GM12878 (cell line): ENCODE measurements around the gene DOCK1. TPM values are rescaled to one million over a fixed set of nuclear protein-coding genes. Genes with fewer than 3 reads are reported as not detected.

Source experiments
- ATAC-seq: fragments of 200-7000 bp; cut with Tn5 transposase; 3 replicates; pipeline ENCODE4 v1.9.1; 2020; ENCODE audit warnings: mild to moderate bottlenecking, moderate library complexity
- BruUV-seq: library from RNA; stranded (reverse); fragments of 400-500 nt; replicated peaks from 2 replicates; lab custom pipeline; 2021; lab: Mats Ljungman, UMichigan
- CTCF ChIA-PET: fragments of 300-600 bp; sonication (Branson Sonifier 250); formaldehyde crosslinking; extraction: SDS; loops from one replicate; lab custom pipeline; 2021; ENCODE audit warnings: inconsistent platforms; lab: Yijun Ruan, JAX
- POLR2A ChIA-PET: fragments of 350-600 bp; formaldehyde crosslinking; extraction: SDS; loops from one replicate; lab custom pipeline; 2021; ENCODE audit warnings: inconsistent platforms; lab: Charles Lee
- RAD21 ChIA-PET: fragments of 300-600 bp; sonication (Branson Sonifier 250); formaldehyde crosslinking; loops from one replicate; lab custom pipeline; 2023; ENCODE audit warnings: antibody characterized with exemption; ENCODE audit not compliant: unreplicated experiment; lab: Charles Lee
- SMC1A ChIA-PET: fragments of 300-600 bp; sonication (Branson Sonifier 250); formaldehyde crosslinking; loops from one replicate; lab custom pipeline; 2023; ENCODE audit not compliant: unreplicated experiment, uncharacterized antibody; lab: Charles Lee
- DNase-seq: peaks from one replicate; pipeline ENCODE4 v3.0.0-alpha.2; 2011; ENCODE audit warnings: low read depth, low spot score
- FAIRE-seq: peaks from 3 replicates; lab custom pipeline; 2011; peaks lifted over from hg19 to GRCh38; lab: Jason Lieb, UNC
- H2AFZ ChIP-seq: 2 replicates; pipeline ENCODE4 v1.6.0; 2011; ENCODE audit warnings: low read depth, low read length, control low read depth; ENCODE audit not compliant: control insufficient read depth
- H3K27ac ChIP-seq: 2 replicates; pipeline ENCODE4 v1.5.1; 2011; ENCODE audit warnings: control low read depth; ENCODE audit not compliant: control insufficient read depth, insufficient read depth
- H3K27me3 ChIP-seq, 2 experiments: replicated peaks in 1 of 2; 2 replicates each; pipeline versions ENCODE4 v1.6.0 to v1.6.1; 2011; ENCODE audit warnings: low read length in 1 of 2; ENCODE audit not compliant: control insufficient read depth in 2 of 2, insufficient read depth in 2 of 2
- H3K36me3 ChIP-seq, 2 experiments: 2 replicates each; pipeline ENCODE4 v1.5.1; 2011; ENCODE audit warnings: low read length in 1 of 2; ENCODE audit not compliant: control insufficient read depth in 2 of 2, insufficient read depth in 2 of 2
- H3K4me1 ChIP-seq: 2 replicates; pipeline ENCODE4 v1.6.1; 2011; ENCODE audit warnings: mild to moderate bottlenecking, low read length, moderate library complexity, mixed read lengths; ENCODE audit not compliant: control insufficient read depth, insufficient read depth
- H3K4me2 ChIP-seq: 2 replicates; pipeline ENCODE4 v1.6.0; 2011; ENCODE audit warnings: control low read depth; ENCODE audit not compliant: control insufficient read depth, insufficient read depth
- H3K4me3 ChIP-seq: fragments of 200-600 bp; sonication (generic); 2 replicates; pipeline ENCODE4 v1.5.1; 2016
- H3K79me2 ChIP-seq: 2 replicates; pipeline ENCODE4 v1.6.0; 2011; ENCODE audit warnings: low read length; ENCODE audit not compliant: control insufficient read depth, insufficient read depth
- H3K9ac ChIP-seq: 2 replicates; pipeline ENCODE4 v1.8.0; 2011; ENCODE audit warnings: low read length, control low read depth, mixed read lengths; ENCODE audit not compliant: control insufficient read depth, insufficient read depth
- H3K9me3 ChIP-seq: replicated peaks from 3 replicates; pipeline ENCODE4 v1.5.1; 2011; ENCODE audit warnings: mild to moderate bottlenecking, low read length; ENCODE audit not compliant: control insufficient read depth, insufficient read depth
- H4K20me1 ChIP-seq: 2 replicates; pipeline ENCODE4 v1.6.0; 2011; ENCODE audit not compliant: control insufficient read depth, insufficient read depth
- ASH2L ChIP-seq: fragments of 300-600, 200-600 bp; sonication (generic); IDR thresholded peaks from 2 replicates; pipeline ENCODE4 v1.6.1; 2017; ENCODE audit warnings: low read depth, mild to moderate bottlenecking, borderline replicate concordance
- BCLAF1 ChIP-seq: fragments of 450-650 bp; IDR thresholded peaks from 2 replicates; pipeline ENCODE4 v1.6.1; 2017; ENCODE audit warnings: antibody characterized with exemption, mild to moderate bottlenecking, moderate library complexity
- BHLHE40 ChIP-seq, 2 experiments: fragments of 450-650 bp in 1 of 2; IDR thresholded peaks; 2 replicates each; pipeline ENCODE4 v1.6.1; 2011 to 2017; ENCODE audit warnings: low read depth in 2 of 2, borderline replicate concordance in 1 of 2, improper control_type of control experiment in 1 of 2, low read length in 1 of 2, mild to moderate bottlenecking in 1 of 2
- FOXK2 ChIP-seq: fragments of 450-650 bp; IDR thresholded peaks from 2 replicates; pipeline ENCODE4 v1.6.1; 2017; ENCODE audit warnings: mild to moderate bottlenecking, moderate library complexity
- IKZF2 ChIP-seq, 2 experiments: fragments of 450-650 bp; IDR thresholded peaks; 2 replicates each; pipeline ENCODE4 v1.6.1; 2017; ENCODE audit warnings: mild to moderate bottlenecking in 2 of 2, moderate library complexity in 2 of 2
- JUNB ChIP-seq: IDR thresholded peaks from 2 replicates; pipeline ENCODE4 v1.6.1; 2016; ENCODE audit warnings: antibody characterized with exemption, mild to moderate bottlenecking
- NR2F1 ChIP-seq: fragments of 450-650 bp; conservative IDR thresholded peaks from 2 replicates; pipeline ENCODE4 v1.6.1; 2017; ENCODE audit warnings: mild to moderate bottlenecking
- REST ChIP-seq: IDR thresholded peaks from 2 replicates; pipeline ENCODE4 v1.6.1; 2012; ENCODE audit warnings: mild to moderate bottlenecking, low read depth, low read length
- SIX5 ChIP-seq: IDR thresholded peaks from 2 replicates; pipeline ENCODE4 v1.6.1; 2011; ENCODE audit warnings: mild to moderate bottlenecking, low read depth, low read length, moderate library complexity; ENCODE audit not compliant: severe bottlenecking
- SMC3 ChIP-seq: IDR thresholded peaks from 2 replicates; pipeline ENCODE4 v1.6.1; 2011; ENCODE audit warnings: low read length, improper control_type of control experiment, borderline replicate concordance
- STAT3 ChIP-seq: IDR thresholded peaks from 2 replicates; pipeline ENCODE4 v1.6.1; 2011; ENCODE audit warnings: low read depth, low read length, improper control_type of control experiment
- USF2 ChIP-seq: IDR thresholded peaks from 2 replicates; pipeline ENCODE4 v1.6.1; 2011; ENCODE audit warnings: low read depth, low read length, improper control_type of control experiment, borderline replicate concordance
- WRNIP1 ChIP-seq: IDR thresholded peaks from 2 replicates; pipeline ENCODE4 v1.6.1; 2011; ENCODE audit warnings: low read depth, low read length, improper control_type of control experiment, borderline replicate concordance
- ZBED1 ChIP-seq: IDR thresholded peaks from 2 replicates; pipeline ENCODE4 v1.6.1; 2016; ENCODE audit warnings: borderline replicate concordance
- ZBTB33 ChIP-seq: fragments of 450-650 bp; IDR thresholded peaks from 2 replicates; pipeline ENCODE4 v1.6.1; 2017; ENCODE audit warnings: mild to moderate bottlenecking
- WGBS: methylation state at CpG from one replicate; pipeline ENCODE4 v1.1.6; 2016; ENCODE audit warnings: low lambda C conversion rate; ENCODE audit not compliant: insufficient replicate concordance, insufficient coverage; ENCODE audit errors: missing lambda C conversion rate; 5-methylcytosine and 5-hydroxymethylcytosine counted together
- in situ Hi-C: fragments of 300-500 bp; cut with MboI; formaldehyde crosslinking; loops from 9 replicates; pipeline ENCODE4 v1.14.3; 2018; ENCODE audit warnings: mixed read lengths
- intact Hi-C: fragments of 100-400 bp; cut with micrococcal nuclease; formaldehyde crosslinking; loops from one replicate; pipeline ENCODE4 v1.14.2; 2022; ENCODE audit not compliant: unreplicated experiment
- polyA plus RNA-seq, 11 experiments: library from polyadenylated mRNA; depleted of rRNA in 4 of 11; unstranded in 6 of 11; stranded (reverse) in 5 of 11; fragments of >200 nt; fragmentation: Nextera tagmentation in 4 of 11; fragmentation: Illumina TruSeq in 1 of 11; extraction: Ambion mirVana in 4 of 11; extraction: Trizol in 1 of 11; gene quantifications; 1 replicate in 1 of 11; 2 replicates in 10 of 11; pipeline versions ENCODE4 v1.2.1 to v1.2.3, GENCODE V29; 2011 to 2016; ENCODE audit warnings: inconsistent platforms in 2 of 11, missing spikeins in 2 of 11, low read depth in 1 of 11
- total RNA-seq, 4 experiments: library from RNA; depleted of rRNA in 3 of 4; stranded (reverse); fragments of >200 nt in 3 of 4; fragmentation: Illumina TruSeq in 1 of 4; extraction: Trizol in 1 of 4; gene quantifications; 2 replicates each; pipeline versions ENCODE4 v1.2.1 to v1.2.3, GENCODE V29; 2013 to 2021

Gene DOCK1
- total and polyA plus RNA-seq, 10 of the 15 experiments (the other 5 are each of a cell fraction or from before 2014, with no cell fraction given): 0.05 to 0.18 TPM; not detected in 8

GRCh38 chr10:127123626-127124025, 218.4 kb downstream of the DOCK1 start:
- 12% methylated on average over 6 of the region's 6 CpGs for WGBS
- no peak overlapping the region for H3K9ac ChIP-seq
- RAD21 ChIA-PET: no interaction called here
- POLR2A ChIA-PET: no interaction called here
- H3K79me2 ChIP-seq: no peaks in the 10 kb centered on the region
- FAIRE-seq (no peak), DNase-seq (no peak), ATAC-seq (no peak)
- intact Hi-C loops: no loop called here
- no peaks in the 10 kb centered on the region for H3K27me3 ChIP-seq
- in situ Hi-C loops: no loop called here
- no peak overlapping the region for H3K27ac ChIP-seq
- no peak overlapping the region for H2AFZ ChIP-seq
- no peaks in the 10 kb centered on the region for H3K4me1 ChIP-seq
- no TSS peak for BruUV-seq
- CTCF ChIA-PET: no interaction called here
- no peaks in the 10 kb centered on the region; the same call in 2 of the 3 replicates for H3K9me3 ChIP-seq
- SMC1A ChIA-PET: no interaction called here
- H3K4me2 ChIP-seq: no peak overlapping the region
- no peak overlapping the region for H3K4me3 ChIP-seq
- no peaks in the 10 kb centered on the region for H3K36me3 ChIP-seq
- H4K20me1 ChIP-seq: no peaks in the 10 kb centered on the region
- TF ChIP-seq ASH2L (no peak), NR2F1 (no peak), SMC3 (no peak), STAT3 (no peak), IKZF2 (IDR thresholded peaks at IDR 0.05) (no peak), JUNB (no peak), ZBTB33 (no peak), ZBED1 (no peak), USF2 (no peak), FOXK2 (no peak), BCLAF1 (no peak), BHLHE40 (IDR thresholded peaks at IDR 0.05; ENCODE audit: borderline replicate concordance in 1 of 2, low read depth in 2 of 2, low read length in 1 of 2) (no peak), REST (no peak), SIX5 (no peak), WRNIP1 (no peak)
